AG04449 (cell line): ENCODE data around the gene FIGN.

Experiments used
- CTCF ChIA-PET: fragments of 350-600 bp; formaldehyde crosslinking; extraction: SDS; loops from one replicate; lab custom pipeline; 2021; ENCODE audit warnings: antibody characterized with exemption; lab: Yijun Ruan, JAX
- POLR2A ChIA-PET: fragments of 400-600, 350-600 bp; formaldehyde crosslinking; extraction: SDS; loops from one replicate; lab custom pipeline; 2020; ENCODE audit warnings: antibody characterized with exemption, inconsistent platforms; lab: Yijun Ruan, JAX
- DNase-seq: peaks from one replicate; pipeline ENCODE4 v3.0.0-alpha.2; 2010; ENCODE audit warnings: low read depth, low spot score
- H3K4me3 ChIP-seq: 2 replicates; pipeline ENCODE4 v1.5.1; 2011; ENCODE audit warnings: low read depth, mild to moderate bottlenecking, control low read depth, low read length
- TF ChIP-seq, protein P1 (sequence below): IDR thresholded peaks from one replicate; pipeline ENCODE4 v1.5.1; 2011; ENCODE audit warnings: mild to moderate bottlenecking, moderate library complexity, low read length, control low read depth, inconsistent platforms; ENCODE audit not compliant: insufficient read depth; ENCODE audit errors: missing control alignments

FIGN gene

DNA sequence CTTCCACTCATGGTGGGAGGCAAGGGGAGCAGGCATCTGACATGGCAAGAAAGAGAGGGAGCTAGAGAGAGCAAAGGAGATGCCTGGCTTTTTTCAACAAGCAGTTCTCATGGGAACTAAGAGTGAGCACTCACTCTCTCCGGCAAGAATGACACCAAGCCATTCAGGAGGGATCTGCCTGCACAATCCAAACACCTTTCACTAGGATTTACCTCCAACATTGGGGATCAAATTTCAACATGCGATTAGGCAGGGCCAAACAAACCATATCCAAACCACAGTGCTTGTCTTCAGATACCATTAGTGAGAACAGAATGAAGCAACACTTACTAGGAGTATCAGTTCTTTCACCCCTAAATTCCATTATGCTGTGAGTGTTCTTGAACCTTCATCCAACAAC, 77.3 kb downstream of the FIGN start:
- no peak overlapping the region for H3K4me3 ChIP-seq
- no peak for DNase-seq
- CTCF ChIA-PET, result no interaction called here
- POLR2A ChIA-PET, result no interaction called here
- TF ChIP-seq, protein P1, sequence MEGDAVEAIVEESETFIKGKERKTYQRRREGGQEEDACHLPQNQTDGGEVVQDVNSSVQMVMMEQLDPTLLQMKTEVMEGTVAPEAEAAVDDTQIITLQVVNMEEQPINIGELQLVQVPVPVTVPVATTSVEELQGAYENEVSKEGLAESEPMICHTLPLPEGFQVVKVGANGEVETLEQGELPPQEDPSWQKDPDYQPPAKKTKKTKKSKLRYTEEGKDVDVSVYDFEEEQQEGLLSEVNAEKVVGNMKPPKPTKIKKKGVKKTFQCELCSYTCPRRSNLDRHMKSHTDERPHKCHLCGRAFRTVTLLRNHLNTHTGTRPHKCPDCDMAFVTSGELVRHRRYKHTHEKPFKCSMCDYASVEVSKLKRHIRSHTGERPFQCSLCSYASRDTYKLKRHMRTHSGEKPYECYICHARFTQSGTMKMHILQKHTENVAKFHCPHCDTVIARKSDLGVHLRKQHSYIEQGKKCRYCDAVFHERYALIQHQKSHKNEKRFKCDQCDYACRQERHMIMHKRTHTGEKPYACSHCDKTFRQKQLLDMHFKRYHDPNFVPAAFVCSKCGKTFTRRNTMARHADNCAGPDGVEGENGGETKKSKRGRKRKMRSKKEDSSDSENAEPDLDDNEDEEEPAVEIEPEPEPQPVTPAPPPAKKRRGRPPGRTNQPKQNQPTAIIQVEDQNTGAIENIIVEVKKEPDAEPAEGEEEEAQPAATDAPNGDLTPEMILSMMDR, result no peak

DNA sequence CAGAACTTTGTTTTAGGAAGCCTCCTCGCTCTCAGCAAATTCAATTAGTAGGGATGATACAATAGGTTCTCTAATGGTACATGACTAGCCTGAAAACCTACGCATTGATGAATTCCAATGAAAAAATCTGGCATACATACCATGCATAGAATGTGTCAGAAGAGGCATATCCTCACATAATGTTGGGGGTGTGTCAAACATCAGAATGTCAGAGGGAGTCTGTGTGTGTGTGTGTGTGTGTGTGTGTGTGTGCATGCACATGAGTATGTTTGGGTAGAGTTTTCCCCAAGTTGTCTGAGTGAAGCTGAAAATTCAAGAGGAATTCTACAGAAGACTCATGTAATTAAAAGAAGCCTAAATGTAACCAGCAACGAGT, 78.5 kb downstream of the FIGN start:
- CTCF ChIA-PET, result no interaction called here
- no peak overlapping the region for H3K4me3 ChIP-seq
- TF ChIP-seq, protein P1, result no peak
- peak; percentile 62 for DNase-seq
- POLR2A ChIA-PET, result no interaction called here

DNA sequence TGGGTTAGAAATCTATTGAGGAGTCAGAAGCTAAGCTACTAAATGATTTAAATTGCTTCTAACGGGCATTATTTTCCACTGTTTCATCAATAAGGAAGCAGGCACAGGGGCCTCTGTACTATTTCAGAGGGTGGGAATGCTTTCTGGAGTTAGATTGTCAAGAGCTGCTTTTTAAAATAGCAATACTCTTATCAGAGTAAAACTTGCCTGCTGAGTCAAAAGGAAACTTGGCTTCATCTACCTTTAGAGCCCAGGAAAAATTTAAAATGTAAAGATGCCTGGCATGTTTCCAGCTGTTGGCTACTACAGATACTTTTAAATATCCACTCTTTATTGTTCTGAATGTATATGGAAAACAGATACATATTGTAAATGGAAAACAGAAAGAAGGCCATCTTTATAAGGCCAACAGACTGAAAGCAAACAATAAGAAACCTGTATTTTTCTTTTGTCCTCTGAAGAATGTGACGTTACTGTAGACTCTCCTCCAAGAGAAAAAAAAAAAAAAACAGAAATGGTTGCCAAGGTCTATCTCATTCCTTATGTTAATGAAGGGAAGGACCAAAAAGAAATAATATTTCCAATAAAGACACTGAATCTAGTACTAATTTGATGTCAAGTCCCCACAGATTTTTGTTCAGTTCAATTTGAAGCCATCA, 79.1 kb downstream of the FIGN start:
- TF ChIP-seq, protein P1, result no peak
- CTCF ChIA-PET, result no interaction called here
- no peak for DNase-seq

DNA sequence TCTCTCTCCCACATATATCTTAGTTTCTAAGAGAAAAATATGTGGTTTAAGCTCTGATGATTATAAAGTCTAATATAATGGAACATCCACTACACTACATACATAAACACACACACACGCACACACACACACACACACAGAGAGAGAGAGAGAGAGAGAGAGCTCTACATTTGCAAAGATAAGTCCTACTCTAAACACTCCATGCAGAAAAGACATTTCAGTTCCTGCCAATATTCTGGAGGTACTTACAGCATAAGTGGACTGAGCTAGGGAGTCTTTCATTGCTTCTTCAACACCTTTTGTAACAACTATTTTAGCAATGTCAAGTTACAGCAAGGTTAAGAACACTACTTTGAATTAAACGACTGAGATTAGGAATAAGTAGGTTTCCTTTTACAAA, 80.1 kb downstream of the FIGN start:
- DNase-seq, result no peak
- H3K4me3 ChIP-seq, result no peak overlapping the region
- ChIA-PET CTCF (no interaction called here), POLR2A (interaction anchor here (0.6 kb wide), 1 partner anchor 19 kb away, joined by 3 read pairs; no protein-coding TSS in a partner anchor)
- TF ChIP-seq, protein P1, result no peak

More for the DNA sequence above, 79.1 kb downstream of the FIGN start:
- H3K4me3 ChIP-seq, result no peak overlapping the region
- POLR2A ChIA-PET, result no interaction called here

DNA sequence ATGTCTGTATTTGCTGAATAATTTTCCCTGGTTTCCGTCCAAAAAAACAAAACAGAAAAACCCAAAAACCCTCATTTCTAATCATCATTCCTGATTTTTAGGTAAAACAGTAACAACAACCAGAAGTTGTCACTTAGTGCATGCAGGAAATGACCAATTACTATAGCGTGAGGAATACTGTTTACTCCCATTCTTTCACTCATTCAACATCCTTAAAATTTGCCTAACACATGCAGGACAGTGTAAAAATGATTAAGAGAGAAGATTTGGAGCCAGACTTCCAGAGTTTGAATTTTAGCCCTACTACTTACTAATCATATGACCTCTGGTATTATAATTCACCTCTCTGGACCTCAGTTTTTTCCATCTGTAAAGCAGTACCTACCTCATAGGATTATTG, 83.1 kb downstream of the FIGN start:
- CTCF ChIA-PET, result no interaction called here
- POLR2A ChIA-PET, result no interaction called here

DNA sequence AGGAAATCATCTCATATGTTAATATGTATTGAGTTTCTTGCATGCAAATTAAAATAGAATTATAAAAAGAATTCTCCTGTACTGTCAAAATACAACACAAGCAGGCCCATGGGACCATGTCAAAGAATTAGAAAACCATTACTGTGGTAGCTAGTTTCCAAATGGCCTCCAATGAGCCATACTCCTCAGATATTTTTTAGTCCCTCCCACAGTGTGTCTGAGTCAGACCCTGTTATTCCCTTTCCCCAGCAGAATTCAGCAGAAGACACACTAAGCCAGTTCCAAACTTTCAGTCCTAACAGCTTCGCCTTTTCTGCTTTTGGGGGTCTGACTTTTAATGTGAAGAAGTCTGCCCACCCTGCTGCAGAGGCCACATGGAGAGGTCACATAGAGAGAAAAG, 86.7 kb downstream of the FIGN start:
- TF ChIP-seq, protein P1, result no peak
- CTCF ChIA-PET, result no interaction called here
- no peak for DNase-seq
- no peak overlapping the region for H3K4me3 ChIP-seq
- POLR2A ChIA-PET, result no interaction called here

More for the DNA sequence above, 83.1 kb downstream of the FIGN start:
- no peak for DNase-seq
- TF ChIP-seq, protein P1, result no peak
- H3K4me3 ChIP-seq, result no peak overlapping the region
